Stimulated activated CD8-positive, alpha-beta memory T cell treated with anti-CD3 and anti-CD28 coated beads, Interleukin-7, amount 100 ng/mL, for 4 hours (primary cell): Measurements from ENCODE around the gene RIC1.
"Not testable (repeated sequence)": the region's sequence is repeated elsewhere in the genome, so short reads cannot be mapped to it uniquely, and the experiment has no call there.

ENCODE experiments used
- DNase-seq, 2 donors: peaks; one replicate each; pipeline ENCODE4 v3.0.0-alpha.2; 2020; ENCODE audit warnings: low read depth in 2 of 2

Gene RIC1

DNA sequence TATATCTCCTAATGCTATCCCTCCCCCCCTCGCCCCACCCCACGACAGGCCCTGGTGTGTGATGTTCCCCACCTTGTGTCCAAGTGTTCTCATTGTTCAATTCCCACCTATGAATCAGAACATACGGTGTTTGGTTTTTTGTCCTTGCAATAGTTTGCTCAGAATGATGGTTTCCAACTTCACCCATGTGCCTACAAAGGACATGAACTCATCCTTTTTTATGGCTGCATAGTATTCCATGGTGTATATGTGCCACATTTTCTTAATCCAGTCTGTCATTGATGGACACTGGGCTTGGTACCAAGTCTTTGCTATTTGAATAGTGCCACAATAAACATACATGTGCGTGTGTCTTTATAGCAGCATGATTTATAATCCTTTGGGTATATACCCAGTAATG lies 93.8 kb downstream of the RIC1 start:
- DNase-seq: not testable (repeated sequence)

- DNase-seq: no peak
These were observed 106.2 kb downstream of the RIC1 start for GRCh38 chr9:5735072-5735471.

DNA sequence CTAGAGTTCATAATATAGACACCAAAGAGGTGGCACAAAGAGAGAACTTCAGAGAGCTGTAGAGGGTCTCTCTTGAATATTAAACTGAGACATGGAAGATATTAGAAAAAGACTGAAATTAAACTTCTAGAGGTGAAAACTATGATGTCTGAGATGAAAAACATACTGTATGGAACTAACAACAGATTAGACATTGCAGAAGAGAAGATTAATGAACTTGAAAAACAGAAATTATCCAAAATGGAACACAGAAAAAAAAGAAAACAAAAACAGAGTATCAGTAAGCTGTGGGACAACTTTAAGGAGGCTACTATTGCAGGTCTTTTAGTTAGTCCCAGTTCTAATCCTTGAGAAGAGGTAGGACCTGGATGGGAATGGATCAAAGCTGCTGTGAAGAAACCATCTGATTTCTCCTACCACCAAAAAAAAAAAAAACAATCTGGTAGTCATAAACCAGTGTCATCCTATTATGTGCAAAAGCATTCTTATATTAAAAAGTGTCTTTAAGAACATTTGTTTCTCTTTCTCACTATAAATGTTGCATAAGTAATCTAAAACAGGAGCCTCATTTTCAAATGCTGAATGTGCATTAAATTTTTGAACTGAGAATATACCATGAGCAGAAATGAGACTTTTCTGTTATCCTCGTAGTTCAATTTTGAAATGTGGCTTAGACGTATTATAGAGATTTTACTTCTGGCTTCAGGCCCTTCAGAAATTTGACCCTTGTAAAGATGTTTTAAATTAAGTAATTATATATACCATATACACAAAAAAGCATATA lies 107.8 kb downstream of the RIC1 start:
- DNase-seq: no peak

DNA sequence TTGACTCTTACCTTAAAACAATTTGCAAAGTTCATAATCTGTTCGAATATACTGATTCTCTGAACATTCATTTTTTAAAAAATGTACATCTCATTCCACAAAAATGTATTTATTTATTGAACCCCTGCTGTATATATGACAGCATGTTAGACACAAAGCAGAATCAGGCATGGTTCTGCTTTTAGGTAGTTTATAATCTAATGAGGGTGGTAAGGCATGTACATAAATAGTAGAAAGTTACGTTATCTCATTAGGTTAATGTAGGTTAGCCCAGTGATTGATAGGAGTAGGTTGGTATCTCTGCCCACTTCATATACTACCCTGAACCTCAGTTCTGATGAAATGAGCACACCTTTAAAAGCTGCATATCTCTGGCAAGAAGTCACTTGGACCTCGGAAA lies 114.2 kb downstream of the RIC1 start:
- no peak for DNase-seq

GRCh38 chr9:5748438-5748837 lies 119.5 kb downstream of the RIC1 start:
- no peak for DNase-seq

- no peak for DNase-seq
These were observed 120.4 kb downstream of the RIC1 start for GRCh38 chr9:5749306-5749705.

DNA sequence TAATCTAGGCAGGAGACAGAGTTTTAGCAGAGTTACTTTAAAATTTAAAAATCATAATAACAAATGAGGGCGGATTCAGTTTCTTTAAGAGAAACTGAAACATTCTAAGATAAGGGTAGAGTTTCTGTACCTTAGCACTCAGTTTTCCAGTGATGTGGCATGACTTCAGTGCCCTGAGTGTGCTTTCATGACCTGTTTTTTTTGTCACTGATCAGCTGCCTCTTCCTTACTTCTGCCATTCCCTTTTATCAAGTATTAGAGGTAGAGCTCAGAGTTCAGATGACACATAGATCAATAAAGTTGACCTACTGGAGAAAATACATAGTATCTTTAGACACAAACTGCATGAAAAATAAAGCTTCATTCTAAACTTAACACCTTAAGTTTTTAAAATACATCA lies 121.7 kb downstream of the RIC1 start:
- no peak for DNase-seq

DNA sequence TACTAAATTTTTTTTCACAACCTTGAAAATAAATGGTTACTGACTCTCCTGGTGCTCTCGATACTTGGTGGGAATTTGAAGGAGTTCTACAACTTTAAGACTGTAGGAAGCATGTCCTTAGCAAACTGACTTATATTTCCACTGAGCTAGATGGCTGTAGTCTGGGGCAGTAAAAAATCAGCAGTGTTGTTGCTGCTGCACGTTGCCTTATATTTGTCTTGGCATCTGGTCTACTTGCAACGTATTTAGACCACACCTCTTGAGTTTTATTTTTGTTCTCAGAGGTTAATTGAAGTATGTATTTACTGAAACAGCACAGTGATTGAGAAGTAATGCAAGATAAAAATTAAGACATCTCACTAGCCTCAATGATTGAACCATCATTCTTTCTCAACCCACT lies 127.7 kb downstream of the RIC1 start:
- DNase-seq: no peak

DNA sequence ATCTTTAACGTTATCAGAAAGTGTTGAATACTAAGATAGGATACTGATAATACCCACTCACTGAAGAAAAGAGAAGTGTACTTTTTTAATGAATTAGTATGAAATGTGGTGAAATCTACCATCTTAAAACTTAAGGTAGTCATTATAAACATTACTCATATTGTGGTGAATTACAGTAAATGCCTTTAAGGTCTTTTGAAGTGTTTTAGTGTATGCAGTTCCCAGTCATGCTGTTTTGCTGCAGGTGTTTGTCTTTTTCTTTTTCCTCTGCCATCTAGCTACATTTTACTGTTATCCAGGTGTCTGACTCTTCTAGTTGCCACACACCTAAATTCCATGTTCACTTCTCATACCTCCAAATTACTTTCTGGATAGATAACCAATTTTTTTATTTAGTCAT lies 131.4 kb downstream of the RIC1 start:
- DNase-seq: no peak

- no peak for DNase-seq
These were observed 133.5 kb downstream of the RIC1 start for GRCh38 chr9:5762421-5762820.

DNA sequence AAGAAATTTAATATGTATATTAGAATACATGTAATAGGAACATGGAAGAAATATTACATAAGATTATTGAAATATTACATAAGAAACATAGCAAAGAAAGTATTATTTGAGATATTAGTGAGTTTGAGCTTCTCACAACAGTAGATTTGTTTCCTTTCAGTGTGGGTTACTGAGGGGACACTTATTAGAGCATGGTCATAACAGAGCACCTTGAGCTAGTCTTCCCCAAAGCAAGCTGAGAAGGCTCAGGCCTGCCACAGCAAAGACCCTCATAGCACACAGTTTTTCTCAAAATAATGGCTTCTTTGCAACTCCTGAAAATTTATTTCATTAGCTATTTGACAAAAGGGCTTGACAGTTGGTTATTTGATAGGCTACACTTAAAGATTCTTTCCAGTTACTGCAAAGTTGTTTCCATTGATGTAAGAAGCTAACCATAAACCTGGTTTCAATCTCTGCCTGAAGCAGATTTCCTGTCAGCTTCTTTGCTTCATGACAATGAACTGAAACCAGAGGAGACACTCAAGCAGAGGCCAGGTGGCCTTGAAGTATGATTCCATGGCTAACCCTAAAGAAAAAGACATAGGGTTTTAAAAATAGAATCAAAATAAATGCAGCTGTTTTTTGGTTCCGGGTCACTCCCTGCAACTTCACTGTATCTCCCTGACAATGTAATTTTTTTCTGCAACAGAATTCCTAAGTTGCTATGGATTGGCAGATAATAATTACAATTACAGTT lies 135.4 kb downstream of the RIC1 start:
- no peak for DNase-seq

DNA sequence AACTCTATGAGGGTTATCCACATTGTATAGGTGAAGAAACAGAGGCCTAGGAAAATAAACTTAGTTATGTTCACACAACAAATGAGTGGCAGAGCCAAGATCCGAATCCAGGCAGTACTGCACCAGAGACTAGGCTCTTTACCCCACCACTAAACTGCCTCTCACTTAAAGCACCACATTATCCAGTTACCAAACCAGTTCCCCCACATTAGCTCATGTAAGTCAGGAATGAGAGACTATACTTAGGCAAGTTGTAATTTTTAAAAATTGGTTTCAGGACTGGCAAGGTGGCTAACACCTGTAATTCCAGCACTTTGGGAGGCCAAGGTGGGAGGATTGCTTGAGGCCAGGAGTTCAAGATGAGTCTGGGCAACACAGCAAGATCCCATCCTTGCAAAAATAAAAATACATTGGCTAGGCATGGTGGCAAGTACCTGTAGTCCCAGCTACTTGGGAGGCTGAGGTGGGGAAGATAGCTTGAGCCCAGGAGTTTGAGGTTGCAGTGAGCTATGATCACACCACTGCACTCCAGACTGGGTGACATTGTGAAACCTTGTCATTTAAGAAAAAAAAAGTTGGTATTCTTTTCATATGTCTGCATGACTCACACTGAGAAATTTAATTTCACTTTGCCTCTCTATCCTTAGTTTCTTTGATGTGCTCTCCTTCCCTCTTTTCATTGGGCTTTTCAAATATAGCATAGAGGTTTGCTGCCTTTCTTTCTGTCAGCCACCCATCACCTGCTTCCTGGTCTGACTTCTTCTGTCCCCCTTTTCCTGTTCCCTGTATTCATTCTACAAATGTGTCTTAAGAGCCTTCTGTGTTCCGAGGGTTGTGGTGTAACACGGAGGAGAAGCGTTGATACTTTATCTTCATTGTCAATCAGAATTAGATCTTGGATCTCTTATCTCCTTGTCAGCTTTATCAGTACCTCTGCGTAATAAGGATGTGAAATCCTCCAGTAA lies 139.3 kb downstream of the RIC1 start:
- DNase-seq: no peak

- DNase-seq: no peak
These were observed 144.6 kb downstream of the RIC1 start for GRCh38 chr9:5773324-5773999.

GRCh38 chr9:5778805-5779204 lies 149.9 kb downstream of the RIC1 start:
- no peak for DNase-seq

GRCh38 chr9:5779705-5780218 lies 150.9 kb downstream of the RIC1 start:
- not testable (repeated sequence) for DNase-seq

DNA sequence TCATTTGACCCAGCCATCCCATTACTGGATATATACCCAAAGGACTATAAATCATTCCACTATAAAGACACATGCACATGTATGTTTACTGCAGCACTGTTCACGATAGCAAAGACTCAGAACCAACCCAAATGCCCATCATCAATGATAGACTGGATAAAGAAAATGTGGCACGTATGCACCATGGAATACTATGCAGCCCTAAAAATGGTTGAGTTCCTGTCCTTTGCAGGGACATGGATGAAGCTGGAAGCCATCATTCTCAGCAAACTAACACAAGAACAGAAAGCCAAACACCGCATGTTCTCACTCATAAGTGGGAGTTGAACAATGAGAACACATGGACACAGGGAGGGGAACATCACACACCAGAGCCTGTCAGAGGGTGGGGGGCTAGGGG lies 154.5 kb downstream of the RIC1 start:
- not testable (repeated sequence) for DNase-seq

DNA sequence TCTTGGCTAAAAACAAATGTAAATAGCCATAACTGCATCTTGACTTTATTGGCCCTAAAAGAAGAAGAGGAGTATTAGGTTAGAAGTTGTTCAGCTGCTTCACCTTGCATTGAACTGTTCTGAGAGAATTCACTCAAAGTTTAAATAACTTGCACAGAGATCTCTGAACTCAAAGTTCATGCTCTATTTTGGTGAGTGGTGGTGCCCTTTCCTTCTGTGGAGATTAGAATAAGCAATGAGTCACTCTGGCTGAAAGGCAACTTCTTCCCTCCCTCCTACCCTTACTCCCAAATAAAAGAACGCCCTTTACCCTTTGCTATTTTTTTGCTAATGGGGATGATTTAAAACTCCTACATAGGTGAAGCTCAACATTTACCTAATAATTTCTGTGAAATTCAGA lies 155.1 kb downstream of the RIC1 start:
- no peak for DNase-seq

- no peak for DNase-seq
These were observed 155.8 kb downstream of the RIC1 start for GRCh38 chr9:5784526-5785315.

DNA sequence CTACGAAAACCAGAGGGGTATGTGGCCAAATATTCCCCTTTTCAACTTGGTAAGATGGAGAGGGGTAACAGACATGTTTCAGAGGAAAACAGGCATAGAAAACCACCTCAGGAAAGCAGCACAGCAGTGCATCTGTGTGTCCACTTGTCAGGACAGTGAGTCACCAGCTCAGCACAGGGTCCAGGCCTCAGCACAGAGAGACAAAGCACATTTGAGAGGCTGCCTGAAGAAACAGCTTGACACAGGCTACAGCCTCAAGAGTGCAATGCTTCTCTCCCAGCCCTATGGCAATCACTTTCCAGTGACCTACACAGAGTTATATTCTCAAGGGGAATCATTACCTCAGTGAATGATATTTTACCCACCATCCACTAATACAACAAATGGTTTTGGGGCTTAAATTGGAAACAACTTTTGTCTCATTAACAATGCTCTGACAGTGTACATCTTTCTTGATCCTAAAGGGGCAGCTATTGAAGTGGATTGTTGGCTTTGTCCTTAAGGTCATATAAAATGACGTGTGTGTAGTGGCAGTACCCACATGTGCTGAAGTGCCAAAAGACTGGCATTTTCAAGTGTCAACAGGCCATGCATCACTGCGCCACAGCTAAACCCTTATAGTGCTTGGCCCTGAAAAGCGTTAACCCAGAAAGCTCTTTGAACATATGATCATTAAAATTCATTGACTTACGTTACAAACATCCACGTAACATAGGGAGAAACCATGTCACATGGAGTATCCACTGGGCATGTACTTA lies 157.6 kb downstream of the RIC1 start:
- DNase-seq: no peak

DNA sequence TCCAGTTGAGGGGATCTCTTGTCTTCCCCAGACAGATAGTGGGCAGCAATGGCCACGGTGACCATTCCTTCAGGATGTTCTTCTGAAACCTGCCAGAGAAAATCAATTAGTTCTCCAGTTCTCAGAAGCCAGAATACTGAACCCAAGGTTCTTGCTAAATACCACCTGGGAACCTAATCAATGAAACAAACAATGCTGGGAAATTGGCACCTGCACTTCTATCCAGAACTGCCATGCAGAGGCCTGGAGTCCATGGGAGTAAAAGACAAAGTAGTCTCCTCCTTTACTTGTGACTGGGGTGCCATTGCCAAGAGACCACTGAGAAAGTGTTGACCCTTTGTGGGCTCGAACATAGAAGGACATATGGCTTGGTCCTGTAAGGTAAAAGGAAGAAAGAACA lies 158.3 kb downstream of the RIC1 start:
- no peak for DNase-seq
